GM19455 (cell line): ENCODE measurements around the gene TLL1.

ENCODE experiments used
- ATAC-seq: cut with Tn5 transposase; IDR thresholded peaks from one replicate; pipeline ENCODE4 v1.9.1; 2021; ENCODE audit not compliant: unreplicated experiment

The TLL1 gene

DNA sequence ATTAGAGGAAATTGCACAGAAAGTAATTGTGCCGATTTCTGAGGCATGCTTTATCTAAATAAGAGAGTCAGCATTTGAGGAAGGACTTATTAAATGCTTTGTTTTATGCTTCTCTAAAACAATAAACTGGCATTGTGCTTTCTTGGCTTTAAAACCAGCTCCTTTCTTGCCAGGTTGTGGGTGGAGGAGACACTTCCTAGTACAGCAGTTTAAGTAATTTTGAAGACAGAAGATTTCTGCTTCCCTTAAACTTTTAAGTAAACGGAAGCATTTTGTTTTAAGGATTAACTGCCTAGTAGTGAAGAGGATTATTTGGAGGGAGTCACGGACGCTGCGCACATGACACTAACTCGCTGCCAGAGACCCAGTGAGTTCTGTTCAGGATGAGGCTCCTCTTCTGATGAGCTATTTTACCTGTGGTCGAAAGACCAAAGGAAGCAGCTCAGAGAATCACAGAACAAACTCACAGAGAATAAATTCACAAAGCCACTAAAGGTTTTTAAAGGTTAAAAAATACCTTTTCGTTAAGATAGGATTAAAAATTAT, 169.5 kb downstream of the TLL1 start:
- ATAC-seq = no peak

DNA sequence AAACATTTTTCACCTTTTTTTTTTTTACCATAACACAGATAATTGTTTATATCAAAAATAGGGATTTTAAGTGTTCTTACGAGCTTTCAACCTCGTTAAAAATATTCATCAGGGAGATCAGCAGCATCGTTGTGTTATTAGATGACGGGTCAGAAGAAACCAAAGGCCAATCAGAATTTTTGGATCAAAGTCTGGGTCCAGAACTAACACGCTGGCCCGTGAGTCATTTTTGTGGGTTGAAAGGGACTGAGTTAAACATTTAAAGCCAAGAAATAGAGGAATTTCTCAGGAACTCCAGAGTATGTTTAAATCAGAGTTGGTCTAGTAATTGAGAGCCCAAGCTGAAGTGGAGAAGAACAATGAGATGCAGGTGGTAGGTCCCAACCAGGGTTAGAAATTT, 170.8 kb downstream of the TLL1 start:
- no peak for ATAC-seq

DNA sequence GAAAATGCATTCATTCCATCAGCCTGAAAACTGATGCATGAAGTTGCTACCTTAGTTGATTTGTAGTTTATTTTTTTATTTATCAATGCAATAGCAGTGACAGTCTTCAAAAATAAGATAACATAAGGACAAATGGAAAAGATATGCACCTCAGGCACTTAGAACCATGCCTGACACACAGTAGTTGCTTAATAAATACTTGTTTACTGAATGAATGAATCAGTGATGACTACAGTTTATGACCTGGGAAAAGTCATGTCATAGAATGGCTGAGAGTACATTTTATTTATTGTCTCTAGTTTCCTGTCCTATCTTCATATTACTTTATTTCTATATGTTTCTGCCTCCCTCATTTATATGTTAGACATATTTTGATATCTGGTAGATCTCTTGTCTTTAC, 171.8 kb downstream of the TLL1 start:
- no peak for ATAC-seq

DNA sequence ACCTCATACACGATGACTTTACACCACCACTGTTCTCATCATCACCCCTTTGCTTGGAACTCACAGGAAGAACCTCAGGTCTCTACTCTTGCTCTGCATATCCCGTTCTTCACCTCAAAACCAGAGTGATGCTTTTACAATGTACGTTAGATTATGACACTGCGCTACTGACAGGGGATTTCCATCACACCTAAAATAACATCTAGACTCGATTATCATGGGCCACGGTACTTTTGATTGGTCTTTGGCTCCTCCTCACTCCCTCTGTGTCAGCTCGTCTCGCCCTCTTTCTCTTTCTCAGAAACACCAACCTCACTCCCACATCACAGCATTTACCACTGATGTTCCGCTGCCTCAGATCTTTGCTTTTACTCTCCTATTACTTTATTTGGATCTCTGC, 172.4 kb downstream of the TLL1 start:
- ATAC-seq = peak; percentile 94

DNA sequence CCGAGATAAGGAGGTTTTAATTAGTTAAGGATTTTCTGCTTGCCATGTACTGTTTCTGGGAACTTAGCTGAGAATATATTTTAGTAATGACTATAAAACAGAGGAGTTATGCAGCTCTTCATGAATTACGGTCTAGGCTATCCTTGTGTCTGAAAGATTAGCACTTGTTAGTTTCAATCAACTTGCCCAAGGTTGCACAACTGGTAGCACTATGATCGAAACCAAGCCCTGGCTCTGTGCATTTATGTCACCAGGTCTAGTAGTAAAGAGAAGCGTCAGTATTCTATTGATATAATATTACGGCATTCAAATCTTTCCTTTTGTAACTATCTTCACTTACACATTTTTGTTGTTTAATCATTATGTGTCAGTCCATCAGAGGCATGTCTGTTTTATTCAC, 176.0 kb downstream of the TLL1 start:
- no peak for ATAC-seq

DNA sequence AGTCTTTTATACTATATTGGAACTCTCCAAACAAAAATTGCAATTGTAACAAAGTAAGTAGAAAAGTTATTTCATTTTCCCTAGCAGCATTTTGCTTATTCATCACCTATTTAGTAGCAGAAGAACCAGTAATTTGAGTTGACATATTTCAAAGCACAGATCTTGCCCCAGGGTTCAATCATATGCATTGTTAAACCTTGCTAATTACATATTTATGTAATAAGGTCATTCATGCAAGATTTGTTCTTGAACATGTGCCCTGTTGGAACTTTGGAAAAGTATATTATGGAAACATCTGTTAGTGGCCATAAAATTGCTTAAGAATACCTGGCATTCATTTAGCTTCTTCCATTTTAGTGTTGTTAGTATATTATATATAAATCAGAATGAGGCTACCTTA, 191.7 kb downstream of the TLL1 start:
- ATAC-seq = no peak

DNA sequence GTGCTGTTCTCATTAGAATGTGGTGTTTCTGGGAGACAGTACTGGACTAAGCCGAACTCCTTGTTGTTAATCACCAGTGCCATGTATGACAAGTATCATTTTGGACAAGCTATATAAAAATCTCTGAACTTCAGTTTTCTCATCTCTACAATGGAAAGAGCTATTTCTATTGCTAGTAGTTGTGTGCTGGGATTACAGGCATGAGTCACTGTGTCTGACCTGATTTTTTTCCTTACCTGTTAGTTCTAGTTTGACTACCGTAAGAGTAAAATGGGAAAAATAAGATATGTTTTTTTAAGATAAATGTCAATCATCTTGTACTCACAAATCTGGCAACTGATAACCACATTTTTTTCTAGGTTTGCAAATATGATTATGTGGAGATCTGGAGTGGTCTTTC, 192.3 kb downstream of the TLL1 start:
- ATAC-seq = no peak

DNA sequence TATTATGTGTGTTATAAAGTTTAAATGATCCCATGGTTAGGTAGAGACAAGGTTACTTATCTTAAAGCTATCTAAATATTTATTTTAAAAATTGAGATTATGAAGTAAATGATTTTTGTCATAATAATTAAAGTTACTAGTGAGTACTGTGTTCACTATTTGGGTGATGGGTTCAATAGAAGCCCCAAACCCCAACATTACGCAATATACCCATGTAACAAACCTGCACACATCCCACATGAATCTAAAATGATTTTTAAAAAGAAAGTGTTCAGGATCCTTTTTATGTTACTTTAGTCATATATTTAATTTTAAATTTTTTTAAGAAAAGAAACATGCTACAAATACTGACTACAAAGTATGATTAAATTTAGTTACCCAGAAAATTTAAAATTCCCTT, 193.9 kb downstream of the TLL1 start:
- no peak for ATAC-seq

DNA sequence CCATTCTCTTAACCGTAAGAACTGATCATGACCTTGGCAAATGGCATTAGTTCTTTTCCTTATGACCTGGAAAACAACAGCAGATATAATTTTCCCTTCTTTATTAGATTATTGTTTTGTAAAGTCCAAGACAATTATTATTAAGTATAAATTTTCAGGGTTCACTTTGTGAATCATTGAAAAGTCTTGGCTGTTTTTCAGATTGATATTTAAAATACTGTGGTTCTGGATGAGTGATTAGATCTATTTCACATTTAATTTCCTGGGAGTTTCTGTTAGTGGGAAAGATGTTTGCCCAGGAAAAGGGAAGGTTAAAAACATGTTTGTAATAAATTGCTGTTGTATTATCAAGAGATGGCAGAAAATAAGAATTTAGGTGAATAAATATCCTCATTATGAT, 194.9 kb downstream of the TLL1 start:
- ATAC-seq = no peak

DNA sequence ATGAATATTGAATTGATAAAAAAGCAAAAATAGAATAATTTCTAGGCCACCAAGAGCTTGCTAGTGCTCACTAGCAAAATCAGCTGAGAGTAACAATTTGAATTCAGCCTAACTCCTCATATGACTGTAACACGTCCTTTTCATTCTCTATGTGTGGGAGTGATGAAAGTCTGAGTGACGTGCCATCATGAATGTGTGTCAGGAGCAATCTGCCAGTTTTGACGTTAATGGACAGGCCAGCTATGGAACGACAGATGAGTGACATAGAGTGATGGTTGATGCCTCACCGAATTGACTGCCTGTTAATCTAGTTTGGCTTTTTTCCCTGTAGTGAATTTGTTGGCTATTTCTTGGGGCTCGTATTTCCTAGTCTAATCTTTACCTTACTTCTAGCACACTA, 200.7 kb downstream of the TLL1 start:
- no peak for ATAC-seq

DNA sequence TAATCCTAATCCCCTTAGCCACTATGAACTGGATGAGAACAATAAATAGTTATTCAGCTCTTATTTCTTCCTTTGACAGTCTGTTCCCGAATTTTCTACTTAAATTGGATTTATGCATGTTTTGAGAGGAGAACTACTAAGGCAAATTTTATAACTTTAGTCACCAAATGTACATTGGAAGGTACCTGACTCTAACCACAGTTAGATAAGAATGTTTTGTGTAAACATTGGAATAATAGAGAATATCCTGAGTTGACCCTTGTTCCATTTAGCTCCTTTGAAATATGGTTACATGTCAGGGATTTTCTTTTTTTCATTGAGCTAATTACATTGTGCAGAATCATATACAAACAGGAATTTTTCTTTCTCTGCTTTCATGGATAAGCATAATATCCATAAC, 202.6 kb downstream of the TLL1 start:
- ATAC-seq = no peak

DNA sequence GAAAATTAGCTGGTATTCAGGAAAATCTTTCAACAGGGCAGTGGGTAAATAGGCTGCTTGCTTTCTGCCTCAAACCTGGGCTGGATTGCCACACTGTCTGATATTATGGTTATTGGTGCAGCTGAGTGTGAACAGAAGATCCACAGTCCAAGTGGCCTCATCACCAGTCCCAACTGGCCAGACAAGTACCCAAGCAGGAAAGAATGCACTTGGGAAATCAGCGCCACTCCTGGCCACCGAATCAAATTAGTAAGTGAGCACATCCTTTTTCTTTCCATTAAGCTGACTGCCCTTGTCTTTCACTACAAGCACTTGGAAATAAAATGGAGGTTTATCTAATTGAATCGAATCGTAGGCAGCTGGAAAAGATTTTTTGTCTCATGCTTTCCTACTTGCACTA, 204.7 kb downstream of the TLL1 start:
- ATAC-seq = no peak

DNA sequence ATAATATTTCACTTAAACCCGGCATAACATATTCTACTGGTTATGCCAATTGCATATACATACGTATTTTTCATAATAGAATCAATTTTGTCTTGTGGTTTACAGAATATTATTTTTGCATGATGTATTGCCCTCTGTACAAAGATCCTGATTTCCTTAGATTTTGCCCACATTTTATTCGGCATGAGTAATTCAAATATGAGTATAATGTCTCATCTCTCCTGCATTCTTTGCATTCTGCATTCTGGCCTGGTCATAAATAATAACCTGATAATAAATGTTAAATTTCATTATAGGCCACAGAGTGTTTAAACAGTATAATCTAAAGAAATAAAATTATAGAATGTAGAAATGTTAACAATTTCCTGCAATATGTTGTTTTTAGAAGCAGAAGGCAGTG, 205.3 kb downstream of the TLL1 start:
- no peak for ATAC-seq

DNA sequence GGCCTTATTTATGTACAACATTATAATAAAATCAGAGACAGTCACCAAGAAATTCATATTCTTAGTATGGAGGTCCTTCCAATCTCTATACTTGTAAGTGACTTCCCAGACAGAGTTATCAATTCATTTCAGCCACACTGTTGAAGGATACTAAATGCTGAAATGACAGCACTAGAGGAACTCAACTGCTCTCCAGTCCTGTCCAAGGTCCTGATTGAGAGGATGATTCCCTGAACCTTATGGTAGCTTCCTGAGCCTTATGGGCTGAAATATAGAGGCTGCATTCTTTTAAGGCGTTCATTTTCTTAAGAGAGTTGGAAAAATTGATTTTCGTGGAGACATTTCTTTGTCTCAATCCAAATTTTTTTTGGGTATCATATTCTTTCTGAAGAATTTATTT, 205.9 kb downstream of the TLL1 start:
- ATAC-seq = no peak

DNA sequence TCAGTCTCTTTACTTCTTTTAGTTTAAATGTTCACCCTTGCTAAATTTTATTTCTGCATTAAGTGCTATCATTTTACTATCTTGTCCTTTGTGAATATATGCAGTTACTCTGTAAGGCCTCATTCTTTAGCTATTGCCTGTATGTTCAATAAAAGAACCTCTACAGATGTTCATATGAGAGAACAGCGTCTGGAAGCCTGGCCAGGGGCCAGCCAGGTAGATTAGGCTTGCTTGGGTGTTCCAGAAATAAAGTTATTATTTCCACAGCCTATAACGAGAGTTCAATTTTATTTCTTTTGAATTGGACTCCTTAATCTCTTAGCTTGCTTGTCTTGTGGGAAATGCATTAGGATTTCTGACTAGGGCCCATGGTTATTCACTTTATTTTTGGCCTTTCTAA, 214.5 kb downstream of the TLL1 start:
- no peak for ATAC-seq

DNA sequence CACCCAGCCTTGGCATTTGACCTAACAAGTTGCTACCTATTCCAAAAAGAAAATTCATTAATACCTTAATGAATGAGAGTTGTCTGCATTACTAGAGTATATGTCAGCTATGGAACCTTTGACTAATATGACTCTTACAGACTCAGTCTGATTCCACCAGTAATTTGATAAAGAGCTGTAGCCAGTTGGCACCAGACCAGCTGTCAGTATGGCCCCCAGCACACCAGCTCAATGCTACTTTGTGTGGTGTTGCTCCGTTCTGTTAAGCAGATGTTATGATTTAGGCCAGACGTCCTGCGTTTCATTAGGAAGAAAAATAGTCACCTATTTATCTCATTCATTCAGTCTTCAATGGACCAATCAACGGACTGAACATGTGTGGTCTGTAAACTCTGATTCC, 215.5 kb downstream of the TLL1 start:
- ATAC-seq = no peak

DNA sequence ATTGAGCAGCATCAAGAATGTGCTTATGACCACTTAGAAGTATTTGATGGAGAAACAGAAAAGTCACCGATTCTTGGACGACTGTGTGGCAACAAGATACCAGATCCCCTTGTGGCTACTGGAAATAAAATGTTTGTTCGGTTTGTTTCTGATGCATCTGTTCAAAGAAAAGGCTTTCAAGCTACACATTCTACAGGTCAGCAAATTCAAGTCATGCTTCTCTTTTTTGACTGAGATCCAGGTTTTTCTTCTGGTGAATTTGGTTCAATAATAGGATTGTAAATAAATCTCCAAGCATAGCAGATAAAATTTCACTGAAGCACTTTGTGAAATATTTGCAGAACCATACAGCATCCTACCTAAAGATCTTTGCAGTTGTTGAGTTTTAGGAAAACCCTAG, 218.1 kb downstream of the TLL1 start:
- no peak for ATAC-seq

DNA sequence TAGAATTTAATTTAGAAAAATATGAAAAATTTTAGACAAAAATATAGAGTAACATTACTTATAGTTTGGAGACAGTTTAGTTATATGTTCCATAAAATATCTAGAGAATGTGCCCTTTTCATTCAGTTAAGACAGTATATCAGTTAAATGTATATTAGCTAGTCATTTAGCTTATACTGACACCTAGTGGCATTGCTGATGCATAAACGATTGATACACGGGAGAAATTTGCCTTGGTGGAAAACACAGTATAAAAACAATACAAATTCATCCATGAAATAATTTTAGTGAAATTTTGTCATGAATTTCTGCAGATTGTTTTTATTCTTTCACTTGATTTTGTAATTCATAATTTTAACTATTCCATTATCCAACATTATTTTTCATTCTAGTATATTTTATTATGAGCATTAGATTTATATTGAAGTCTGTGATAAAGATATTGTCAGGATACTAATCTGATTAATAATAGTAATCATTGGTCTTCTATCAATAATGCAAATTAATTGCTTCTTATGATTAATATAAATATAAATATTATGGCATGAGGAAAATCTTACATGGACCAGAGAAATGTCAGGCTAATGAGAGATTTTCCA, 219.0 kb downstream of the TLL1 start:
- peak; percentile 78 for ATAC-seq

DNA sequence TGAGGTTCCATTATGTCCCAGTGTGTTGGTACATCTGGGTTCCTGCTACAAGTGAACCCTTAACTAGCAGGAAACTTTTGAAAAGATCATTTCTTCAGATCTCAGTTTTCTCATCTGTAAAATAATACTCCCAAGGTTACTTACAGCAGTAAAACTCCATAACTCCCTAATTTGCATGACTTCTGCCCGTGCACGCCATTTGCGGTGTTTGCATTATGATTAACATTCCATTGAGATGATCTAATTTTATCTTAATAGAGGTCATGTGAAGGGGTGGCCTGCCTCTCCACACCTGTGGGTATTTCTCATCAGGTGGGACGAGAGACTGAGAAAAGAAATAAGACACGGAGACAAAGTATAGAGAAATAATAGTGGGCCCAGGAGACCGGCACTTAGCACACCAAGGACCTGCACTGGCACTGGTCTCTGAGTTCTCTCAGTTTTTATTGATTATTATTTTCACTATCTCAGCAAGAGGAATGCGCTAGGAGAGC, 219.8 kb downstream of the TLL1 start:
- no peak for ATAC-seq

DNA sequence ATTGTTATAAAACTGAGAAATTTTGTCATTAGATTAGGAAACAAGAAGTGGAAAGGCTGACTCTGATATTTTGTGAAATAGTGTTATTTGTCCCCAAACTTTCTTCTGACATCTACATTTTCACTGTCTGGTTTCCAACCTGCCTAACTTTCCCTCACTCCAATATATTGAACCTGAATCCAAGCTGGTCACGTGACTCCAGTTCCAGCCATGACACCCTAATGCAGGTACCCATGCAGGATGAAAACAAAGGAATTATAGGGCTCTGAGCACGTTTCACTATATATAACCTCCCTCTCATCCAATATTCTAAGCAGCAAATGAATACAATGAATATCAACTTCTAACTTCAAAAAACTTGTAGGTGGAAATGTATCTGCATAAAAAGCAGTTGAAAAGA, 231.6 kb downstream of the TLL1 start:
- ATAC-seq = no peak

DNA sequence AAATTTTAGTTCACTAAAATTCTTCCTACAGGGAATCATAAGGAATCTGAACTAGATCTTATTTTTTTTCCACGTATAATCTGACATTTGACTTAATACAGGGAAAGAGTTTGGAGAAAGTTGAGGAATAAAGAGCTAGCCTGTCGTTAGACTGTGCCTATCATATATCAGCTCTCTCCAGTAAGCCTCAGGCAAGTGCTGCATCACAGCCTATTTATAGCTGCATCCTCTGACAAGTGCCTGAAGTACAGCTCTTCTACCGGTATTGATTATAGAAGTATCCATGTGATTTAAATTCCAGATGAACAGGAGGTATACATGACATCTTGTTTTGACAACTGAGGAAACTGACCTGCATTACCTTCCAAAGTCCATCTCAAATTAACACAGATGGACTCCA, 248.9 kb downstream of the TLL1 start:
- ATAC-seq = no peak

DNA sequence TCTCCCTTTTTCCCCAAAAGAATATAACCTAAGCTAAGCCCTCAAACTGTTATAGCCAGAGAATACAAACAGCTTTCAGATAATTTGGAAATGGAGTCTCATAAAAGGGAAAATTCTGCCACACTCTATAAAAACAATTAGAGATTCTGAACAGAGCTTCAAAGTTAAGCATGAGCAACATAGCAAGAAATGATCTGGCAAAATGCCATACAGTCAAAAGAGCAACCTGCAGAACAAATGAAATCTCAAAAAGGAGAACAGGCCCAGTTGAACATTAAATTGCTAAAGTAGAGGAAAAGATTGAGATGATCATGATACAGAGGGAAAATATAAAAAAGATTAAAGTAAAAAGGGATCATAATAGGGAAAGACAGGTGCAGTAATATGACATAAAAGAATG, 250.5 kb downstream of the TLL1 start:
- ATAC-seq = no peak

DNA sequence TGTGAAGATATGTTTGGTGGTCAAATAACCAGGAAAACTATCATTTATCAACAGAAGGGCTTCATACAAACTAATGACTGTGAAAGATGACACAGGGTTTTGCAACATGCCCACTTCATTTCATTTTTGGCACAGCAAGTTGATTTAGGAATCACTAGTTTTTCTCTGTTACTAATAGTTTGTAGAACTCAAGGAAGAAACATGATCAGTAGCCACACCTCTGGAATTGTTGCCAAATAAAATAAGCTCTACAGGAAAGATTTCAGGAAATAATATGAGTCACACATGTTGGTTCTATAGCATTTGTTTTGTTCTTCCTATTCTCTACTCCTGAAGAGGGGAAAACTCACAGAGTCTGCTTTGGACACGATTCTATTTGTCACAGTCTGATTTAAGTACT, 255.4 kb downstream of the TLL1 start:
- no peak for ATAC-seq
